ENCODE results near the gene TMC6.

GRCh38 chr17:78116411-78116810 lies 12.1 kb downstream of the TMC6 start:
- TF ChIP-seq, protein P1, sequence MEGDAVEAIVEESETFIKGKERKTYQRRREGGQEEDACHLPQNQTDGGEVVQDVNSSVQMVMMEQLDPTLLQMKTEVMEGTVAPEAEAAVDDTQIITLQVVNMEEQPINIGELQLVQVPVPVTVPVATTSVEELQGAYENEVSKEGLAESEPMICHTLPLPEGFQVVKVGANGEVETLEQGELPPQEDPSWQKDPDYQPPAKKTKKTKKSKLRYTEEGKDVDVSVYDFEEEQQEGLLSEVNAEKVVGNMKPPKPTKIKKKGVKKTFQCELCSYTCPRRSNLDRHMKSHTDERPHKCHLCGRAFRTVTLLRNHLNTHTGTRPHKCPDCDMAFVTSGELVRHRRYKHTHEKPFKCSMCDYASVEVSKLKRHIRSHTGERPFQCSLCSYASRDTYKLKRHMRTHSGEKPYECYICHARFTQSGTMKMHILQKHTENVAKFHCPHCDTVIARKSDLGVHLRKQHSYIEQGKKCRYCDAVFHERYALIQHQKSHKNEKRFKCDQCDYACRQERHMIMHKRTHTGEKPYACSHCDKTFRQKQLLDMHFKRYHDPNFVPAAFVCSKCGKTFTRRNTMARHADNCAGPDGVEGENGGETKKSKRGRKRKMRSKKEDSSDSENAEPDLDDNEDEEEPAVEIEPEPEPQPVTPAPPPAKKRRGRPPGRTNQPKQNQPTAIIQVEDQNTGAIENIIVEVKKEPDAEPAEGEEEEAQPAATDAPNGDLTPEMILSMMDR (conservative IDR thresholded peaks at IDR 0.05; ENCODE audit: low read depth, low read length): no peak
- no peak for TF ChIP-seq USF2 (IDR thresholded peaks at IDR 0.05; ENCODE audit: low read depth, low read length)
- TF ChIP-seq POLR2A (IDR thresholded peaks at IDR 0.05; ENCODE audit: low read depth, low read length): no peak
- no peak for TF ChIP-seq RAD21 (IDR thresholded peaks at IDR 0.05; ENCODE audit: low read length)
- TF ChIP-seq CEBPB (IDR thresholded peaks at IDR 0.05; ENCODE audit: low read depth, low read length): no peak
- no peak for TF ChIP-seq MXI1 (IDR thresholded peaks at IDR 0.05; ENCODE audit: borderline replicate concordance, low read depth, low read length)
- no peak for TF ChIP-seq CHD1 (IDR thresholded peaks at IDR 0.05; ENCODE audit: low read depth, low read length)
- no peak for TF ChIP-seq SMC3 (IDR thresholded peaks at IDR 0.05; ENCODE audit: low read depth, low read length)
- no peak for TF ChIP-seq RFX5 (IDR thresholded peaks at IDR 0.05; ENCODE audit: low read depth, low read length)
- no peak for TF ChIP-seq RCOR1 (IDR thresholded peaks at IDR 0.05; ENCODE audit: insufficient replicate concordance, low read length)
- TF ChIP-seq FOS (IDR thresholded peaks at IDR 0.05; ENCODE audit: low read depth, low read length): no peak
- no peak for TF ChIP-seq BHLHE40 (IDR thresholded peaks at IDR 0.05; ENCODE audit: low read depth, low read length)
- no peak for TF ChIP-seq MAZ (IDR thresholded peaks at IDR 0.05; ENCODE audit: borderline replicate concordance, low read depth, low read length)

Data from IMR-90 (cell line).